GM12873 (cell line): ENCODE measurements around the gene PLD1.

Source experiments
- CTCF ChIP-seq: IDR thresholded peaks from 2 replicates; pipeline ENCODE4 v1.5.1; 2012; ENCODE audit warnings: low read depth, mild to moderate bottlenecking, moderate library complexity, low read length, control low read depth; ENCODE audit not compliant: insufficient read depth; ENCODE audit errors: missing control alignments

Gene PLD1

DNA sequence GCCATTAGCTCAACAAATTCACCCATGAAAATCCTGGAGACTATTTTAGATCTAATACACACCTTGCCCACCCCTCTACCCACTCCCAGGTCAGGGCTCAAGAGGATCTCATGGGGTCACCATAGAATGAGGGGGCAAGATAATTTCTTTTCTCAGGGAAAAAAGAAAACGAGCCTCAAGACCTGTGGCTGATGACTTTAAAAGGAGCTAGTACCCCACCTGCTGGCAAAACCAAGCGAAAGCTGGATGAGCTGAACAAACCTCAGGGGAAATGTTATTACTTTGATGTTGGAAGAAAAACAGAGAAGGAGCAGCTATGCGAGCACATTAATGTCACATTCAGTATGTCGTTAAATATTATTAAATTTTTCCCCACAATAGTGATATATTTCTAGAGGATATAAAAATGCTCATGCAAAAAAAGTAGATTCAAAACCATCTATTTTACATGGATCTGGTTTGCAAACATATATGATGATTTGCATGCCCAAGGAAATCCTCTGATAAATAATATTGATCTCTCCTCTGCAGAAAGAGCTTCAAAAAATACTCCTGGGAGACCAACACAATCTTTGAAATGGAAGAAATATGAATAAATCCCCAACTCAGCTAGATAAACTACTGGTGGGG, 37.7 kb downstream of the PLD1 start:
- peak; percentile 68 for TF ChIP-seq CTCF

DNA sequence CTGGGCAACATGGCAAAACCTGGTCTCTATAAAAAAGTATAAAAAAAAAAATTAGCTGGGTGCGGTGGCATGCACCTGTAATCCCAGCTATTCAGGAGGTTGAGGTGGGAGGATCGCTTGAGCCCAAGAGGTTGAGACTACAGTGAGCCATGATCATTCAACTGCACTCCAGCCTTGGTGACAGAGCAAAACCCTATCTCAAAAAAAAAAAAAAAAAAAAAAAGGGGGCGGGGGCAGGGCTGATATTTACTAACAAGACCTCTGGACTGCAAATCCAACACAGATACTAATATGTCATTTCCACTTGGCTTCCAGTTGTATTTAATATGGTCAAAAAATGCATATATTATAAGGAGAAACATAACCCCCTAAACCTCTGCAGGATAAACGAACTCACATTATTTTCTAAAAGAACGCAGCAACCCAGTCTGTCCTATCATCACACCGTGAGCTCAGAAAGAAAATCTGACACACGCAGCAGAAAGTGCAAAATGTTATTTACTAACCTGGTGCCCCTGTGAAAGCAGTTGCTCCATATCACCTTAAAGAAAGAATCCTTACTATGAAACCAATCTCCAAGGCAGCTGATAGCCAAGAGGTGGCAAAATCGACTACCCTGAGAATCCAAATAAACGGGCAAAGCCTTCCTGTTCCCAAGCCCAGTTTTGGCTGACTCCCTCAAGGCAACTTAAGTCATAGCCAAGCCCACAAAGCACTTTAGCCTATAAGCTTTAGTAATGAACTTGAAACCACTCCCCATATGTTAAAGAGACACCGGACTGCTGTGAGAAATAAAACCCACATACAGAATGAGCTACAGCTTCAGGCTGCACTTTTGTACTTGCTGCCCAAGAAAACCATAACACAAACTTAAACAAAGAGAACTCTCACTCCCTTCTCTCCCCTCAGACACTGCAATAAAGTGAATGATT, 39.3 kb downstream of the PLD1 start:
- no peak for TF ChIP-seq CTCF

- no peak for TF ChIP-seq CTCF
Measured at GRCh38 chr3:171769461-171769860, 40.8 kb downstream of the PLD1 start.

DNA sequence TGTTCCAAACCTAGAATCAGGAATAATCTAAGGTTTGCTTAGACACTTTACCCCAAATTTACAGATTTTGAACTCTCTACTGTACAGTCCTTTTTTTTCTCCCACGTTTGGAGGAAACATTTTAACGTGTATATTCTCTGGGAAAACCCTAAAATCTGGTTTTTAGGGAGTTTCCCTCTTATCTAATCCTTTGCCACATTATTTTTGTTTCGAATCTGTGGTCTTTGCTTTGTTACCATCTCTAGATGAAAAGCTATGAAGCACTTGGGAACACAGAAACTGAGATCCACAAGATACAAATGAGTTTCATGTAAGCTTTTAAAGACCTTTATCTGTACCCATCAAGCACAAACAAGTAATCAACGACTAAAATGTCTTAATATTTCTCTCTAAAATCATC, 41.3 kb downstream of the PLD1 start:
- TF ChIP-seq CTCF = no peak

- no peak for TF ChIP-seq CTCF
Measured at GRCh38 chr3:171768281-171768900, 41.9 kb downstream of the PLD1 start.

GRCh38 chr3:171765511-171765887, 44.8 kb downstream of the PLD1 start:
- TF ChIP-seq CTCF = no peak

GRCh38 chr3:171763392-171763791, 46.9 kb downstream of the PLD1 start:
- TF ChIP-seq CTCF = no peak
